ENCODE results near the gene EXOC6. TPM values are rescaled to one million over a fixed set of nuclear protein-coding genes. Genes with fewer than 3 reads are reported as not detected.
A peak's percentile ranks its signal among the peaks of the same experiment; 100 is the strongest.
"Not testable (repeated sequence)": the region's sequence is repeated elsewhere in the genome, so short reads cannot be mapped to it uniquely, and the experiment has no call there.

The EXOC6 gene
- total RNA-seq, 1 donor from 2014 or later: 113 TPM

DNA sequence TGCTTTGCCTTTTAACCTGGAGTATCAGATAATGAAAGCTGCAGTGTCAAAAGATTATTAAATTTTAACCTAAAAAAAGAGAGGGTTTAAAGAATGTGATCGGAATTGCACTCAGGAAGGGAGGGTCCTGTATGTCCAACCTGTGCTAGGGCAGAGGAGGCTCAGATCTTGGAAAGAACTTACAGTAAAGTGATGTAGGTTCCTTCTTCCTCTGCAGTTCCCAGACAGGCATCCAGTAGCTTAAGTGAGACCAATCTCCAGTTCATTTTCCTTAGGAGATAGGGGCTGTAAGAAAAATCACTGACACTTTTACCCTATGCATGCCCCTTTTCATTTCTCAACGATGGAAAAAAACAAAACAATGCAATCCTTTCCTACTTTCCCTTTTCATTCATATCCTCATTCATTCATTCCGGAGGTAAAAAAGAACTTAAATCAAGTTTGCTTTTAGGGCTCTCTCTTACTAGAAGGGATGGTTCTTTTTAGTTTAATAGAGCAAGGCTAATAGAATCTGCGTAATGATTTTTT, 28.3 kb downstream of the EXOC6 start:
- no peak for FAIRE-seq

GRCh38 chr10:92880233-92880861, 32.0 kb downstream of the EXOC6 start:
- peak in 1 of 2 donors; percentile 14 for DNase-seq (ENCODE audit: low spot score in 2 of 2)
- FAIRE-seq: peak; percentile 93

More for the DNA sequence above, 28.3 kb downstream of the EXOC6 start:
- no peak for DNase-seq (ENCODE audit: low spot score in 2 of 2)

GRCh38 chr10:92880917-92881316, 32.6 kb downstream of the EXOC6 start:
- FAIRE-seq (no peak), DNase-seq (ENCODE audit: low spot score in 2 of 2) (no peak)

- FAIRE-seq: no peak
- no peak for DNase-seq (ENCODE audit: low spot score in 2 of 2)
These were observed 38.1 kb downstream of the EXOC6 start for GRCh38 chr10:92886334-92886961.

- DNase-seq (ENCODE audit: low spot score in 2 of 2) (no peak), FAIRE-seq (no peak)
These were observed 42.2 kb downstream of the EXOC6 start for GRCh38 chr10:92890471-92890870.

DNA sequence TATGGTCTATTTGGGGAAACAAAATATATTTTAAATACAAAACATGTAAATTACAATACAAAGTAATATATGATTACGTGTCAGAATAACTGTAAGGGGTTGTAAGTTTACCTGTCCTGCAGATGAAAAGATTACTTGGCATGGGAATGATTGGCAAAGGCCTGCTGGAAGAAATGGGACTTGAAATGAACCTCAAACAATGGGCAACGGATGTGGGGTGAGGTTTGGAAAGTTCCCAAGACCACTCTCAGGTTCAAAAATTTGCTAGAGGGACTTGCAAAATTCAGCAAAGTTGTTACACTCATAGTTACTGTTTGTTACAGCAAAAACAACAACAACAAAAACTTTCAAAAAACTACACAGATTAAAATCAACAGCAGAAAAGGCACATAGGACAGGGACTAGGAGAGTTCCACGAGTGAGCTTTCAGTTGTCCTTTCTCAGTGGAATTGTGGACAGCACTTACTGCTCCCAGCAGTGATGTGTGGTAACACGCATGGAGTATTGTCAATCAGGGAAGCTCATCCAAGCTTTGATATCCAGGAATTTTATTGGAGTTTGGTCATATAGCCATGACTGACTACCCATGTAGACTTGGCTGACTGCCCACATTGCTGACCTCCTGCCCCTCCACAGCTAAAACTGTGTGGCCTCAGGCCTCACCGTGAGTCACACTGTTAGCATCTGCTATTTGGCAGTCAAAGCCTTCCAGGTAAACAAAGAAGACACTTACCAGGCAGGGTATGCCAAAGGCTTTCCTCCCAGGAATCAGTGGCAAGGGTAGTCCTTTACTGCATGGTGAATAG, 43.8 kb downstream of the EXOC6 start:
- DNase-seq (ENCODE audit: low spot score in 2 of 2) (no peak), FAIRE-seq (no peak)

GRCh38 chr10:92892691-92893054, 44.4 kb downstream of the EXOC6 start:
- DNase-seq (ENCODE audit: low spot score in 2 of 2) (no peak), FAIRE-seq (no peak)

GRCh38 chr10:92894081-92894655, 45.8 kb downstream of the EXOC6 start:
- no peak for DNase-seq (ENCODE audit: low spot score in 2 of 2)
- FAIRE-seq: no peak

- FAIRE-seq (no peak), DNase-seq (ENCODE audit: low spot score in 2 of 2) (no peak)
These were observed 49.6 kb downstream of the EXOC6 start for GRCh38 chr10:92897916-92898315.

- FAIRE-seq: no peak
- DNase-seq (ENCODE audit: low spot score in 2 of 2): no peak
These were observed 53.5 kb downstream of the EXOC6 start for GRCh38 chr10:92901819-92902251.

GRCh38 chr10:92903633-92904032, 55.3 kb downstream of the EXOC6 start:
- no peak for DNase-seq (ENCODE audit: low spot score in 2 of 2)
- FAIRE-seq: no peak

DNA sequence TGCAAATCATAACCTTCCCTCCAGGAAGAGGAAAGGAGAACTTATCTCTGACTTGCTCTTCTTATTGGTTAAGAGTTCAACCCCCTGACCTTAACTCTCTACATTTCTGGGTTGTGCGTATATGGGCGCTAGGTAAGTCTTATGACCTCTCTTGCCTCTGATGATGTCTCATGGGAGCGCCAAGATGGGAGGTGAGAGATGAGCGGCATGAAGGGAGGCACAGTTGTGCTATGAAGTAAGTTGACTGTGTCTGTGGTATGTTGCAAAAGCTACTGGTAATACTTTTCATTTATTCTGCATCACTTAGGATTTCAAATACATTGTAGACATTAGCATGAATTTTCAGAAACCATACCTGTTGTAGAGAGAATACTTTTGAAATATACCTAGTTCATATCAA, 59.0 kb downstream of the EXOC6 start:
- no peak for DNase-seq (ENCODE audit: low spot score in 2 of 2)
- FAIRE-seq: no peak

- not testable (repeated sequence) for DNase-seq (ENCODE audit: low spot score in 2 of 2); FAIRE-seq
These were observed 64.3 kb downstream of the EXOC6 start for GRCh38 chr10:92912631-92913030.

DNA sequence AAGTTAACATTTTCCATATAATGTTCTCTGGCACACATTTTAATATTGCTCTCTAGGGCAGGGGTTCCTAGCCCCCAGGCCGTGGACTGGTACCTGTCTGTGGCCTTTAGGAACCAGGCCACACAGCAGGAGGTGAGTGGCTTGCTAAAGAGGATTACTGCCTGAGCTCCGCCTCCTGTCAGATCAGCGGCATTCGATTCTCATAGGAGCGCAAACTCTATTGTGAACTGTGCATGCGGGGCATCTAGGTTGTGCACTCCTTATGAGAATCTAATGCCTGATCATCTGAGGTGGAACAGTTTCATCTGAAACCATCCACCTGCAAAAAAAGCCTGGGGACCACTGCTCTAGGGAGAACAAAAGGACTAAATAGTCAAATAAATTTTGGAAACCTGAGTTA, 65.7 kb downstream of the EXOC6 start:
- FAIRE-seq (no peak), DNase-seq (ENCODE audit: low spot score in 2 of 2) (no peak)

GRCh38 chr10:92914478-92915325, 66.4 kb downstream of the EXOC6 start:
- DNase-seq (ENCODE audit: low spot score in 2 of 2) (peak in 1 of 2 donors; percentile 2), FAIRE-seq (no peak)

GRCh38 chr10:92915892-92916291, 67.6 kb downstream of the EXOC6 start:
- FAIRE-seq: peak; percentile 34
- no peak for DNase-seq (ENCODE audit: low spot score in 2 of 2)

GRCh38 chr10:92916433-92916832, 68.1 kb downstream of the EXOC6 start:
- DNase-seq (ENCODE audit: low spot score in 2 of 2): no peak

GRCh38 chr10:92918603-92919002, 70.3 kb downstream of the EXOC6 start:
- FAIRE-seq (no peak), DNase-seq (ENCODE audit: low spot score in 2 of 2) (no peak)

More at GRCh38 chr10:92916433-92916832, 68.1 kb downstream of the EXOC6 start:
- no peak for FAIRE-seq

DNA sequence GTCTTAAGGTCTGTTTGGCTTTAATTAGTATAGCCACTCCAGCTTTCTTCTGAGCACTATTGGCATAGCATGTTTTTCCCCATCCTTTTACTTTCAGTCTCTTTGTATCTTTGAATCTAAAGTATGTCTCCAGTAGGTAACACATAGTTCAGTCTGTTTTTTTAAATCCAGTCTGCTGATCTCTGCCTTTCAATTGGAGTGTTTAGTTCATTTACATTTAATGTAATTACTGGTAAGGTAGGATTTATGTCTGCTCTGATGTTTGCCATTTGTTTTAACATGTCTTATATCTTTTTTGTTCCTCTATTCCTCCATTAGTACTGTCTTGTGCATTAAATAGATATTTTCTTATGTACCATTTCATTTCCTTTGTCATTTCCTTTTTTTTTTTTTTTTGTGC, 72.5 kb downstream of the EXOC6 start:
- DNase-seq (ENCODE audit: low spot score in 2 of 2) (no peak), FAIRE-seq (no peak)

- no peak for FAIRE-seq
- DNase-seq (ENCODE audit: low spot score in 2 of 2): no peak
These were observed 75.1 kb downstream of the EXOC6 start for GRCh38 chr10:92923416-92923815.
